Measurements from ENCODE around the gene ACTR1A.
"Not testable (repeated sequence)": the region's sequence is repeated elsewhere in the genome, so short reads cannot be mapped to it uniquely, and the experiment has no call there.

Gene ACTR1A

DNA sequence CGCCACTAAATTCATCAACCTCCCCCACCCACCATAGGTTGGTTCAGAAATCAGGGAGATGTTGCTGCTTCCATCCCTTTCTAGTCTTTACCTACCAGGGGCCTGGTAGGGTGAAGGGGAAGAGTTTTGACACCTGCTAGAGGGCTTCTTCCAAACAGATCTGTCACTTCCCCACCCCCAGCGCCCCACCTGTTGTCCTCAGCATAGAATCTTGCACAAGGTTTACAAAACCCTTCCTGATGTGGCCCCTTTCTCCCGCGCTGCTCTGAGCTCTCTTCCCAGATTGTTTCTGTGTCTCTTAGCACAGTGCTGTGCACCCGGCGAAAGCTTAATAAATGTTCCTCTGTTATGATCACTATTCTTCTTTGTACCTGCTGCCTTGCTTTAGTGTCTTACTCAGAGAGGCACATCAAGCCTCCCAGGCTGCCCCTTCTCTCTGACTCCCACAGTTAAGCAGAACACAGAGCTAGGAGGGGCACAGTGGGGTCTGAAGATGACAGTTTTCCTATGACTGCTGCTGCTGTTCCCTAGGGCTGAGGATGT lies 39.9 kb downstream of the ACTR1A start:
- Histone ChIP-seq H3K9me3 (ENCODE audit: insufficient read depth, low read depth, low read length) (no peaks in the 10 kb centered on the region), H3K4me3 (ENCODE audit: low read length) (peak overlapping the region; percentile 35), H3K27ac (ENCODE audit: low read depth, low read length) (no peak overlapping the region), H3K36me3 (ENCODE audit: insufficient read depth, low read length) (no peaks in the 10 kb centered on the region), H3K9ac (ENCODE audit: low read depth, low read length) (no peak overlapping the region), H3K27me3 (ENCODE audit: insufficient read depth, low read length) (peaks cover 6% of the 10 kb centered on the region; the same call in 1 of the 2 replicates), H3K4me1 (ENCODE audit: insufficient read depth, low read length) (peaks cover 17% of the 10 kb centered on the region)
- 66% methylated on average over 6 of the region's 6 CpGs for WGBS

- 1% methylated on average over 54 of the region's 54 CpGs for WGBS
- Histone ChIP-seq H3K9ac (ENCODE audit: low read depth, low read length) (peak overlapping the region; percentile 60), H3K27ac (ENCODE audit: low read depth, low read length) (peak overlapping the region; percentile 2; the same call in 1 of the 2 replicates), H3K27me3 (ENCODE audit: insufficient read depth, low read length) (peaks cover 6% of the 10 kb centered on the region; the same call in 1 of the 2 replicates), H3K4me1 (ENCODE audit: insufficient read depth, low read length) (peaks cover 17% of the 10 kb centered on the region), H3K36me3 (ENCODE audit: insufficient read depth, low read length) (0 out of 2 replicates have a peak, but pooled peaks cover 3% of the 10 kb centered on the region), H3K9me3 (ENCODE audit: insufficient read depth, low read depth, low read length) (no peaks in the 10 kb centered on the region), H3K4me3 (ENCODE audit: low read length) (peak overlapping the region; percentile 68)
Observed at GRCh38 chr10:102461187-102462054, 41.1 kb downstream of the ACTR1A start.

- Histone ChIP-seq H3K27ac (ENCODE audit: low read depth, low read length) (peak overlapping the region; percentile 2; the same call in 1 of the 2 replicates), H3K4me3 (ENCODE audit: low read length) (peak overlapping the region; percentile 31), H3K9me3 (ENCODE audit: insufficient read depth, low read depth, low read length) (no peaks in the 10 kb centered on the region), H3K9ac (ENCODE audit: low read depth, low read length) (peak overlapping the region; percentile 60), H3K4me1 (ENCODE audit: insufficient read depth, low read length) (peaks cover 20% of the 10 kb centered on the region), H3K27me3 (ENCODE audit: insufficient read depth, low read length) (peaks cover 6% of the 10 kb centered on the region; the same call in 1 of the 2 replicates), H3K36me3 (ENCODE audit: insufficient read depth, low read length) (0 out of 2 replicates have a peak, but pooled peaks cover 8% of the 10 kb centered on the region)
- WGBS = 51% methylated on average over 8 of the region's 8 CpGs
Observed at GRCh38 chr10:102460836-102461186, 41.7 kb downstream of the ACTR1A start.

GRCh38 chr10:102458656-102459055 lies 43.9 kb downstream of the ACTR1A start:
- H3K27me3 ChIP-seq (ENCODE audit: insufficient read depth, low read length) = peaks cover 6% of the 10 kb centered on the region; the same call in 1 of the 2 replicates
- 91% methylated on average over 4 of the region's 4 CpGs for WGBS
- H3K36me3 ChIP-seq (ENCODE audit: insufficient read depth, low read length) = peaks cover 14% of the 10 kb centered on the region
- no peak overlapping the region for H3K27ac ChIP-seq (ENCODE audit: low read depth, low read length)
- no peak overlapping the region for H3K4me3 ChIP-seq (ENCODE audit: low read length)
- H3K4me1 ChIP-seq (ENCODE audit: insufficient read depth, low read length) = peaks cover 33% of the 10 kb centered on the region
- no peak overlapping the region for H3K9ac ChIP-seq (ENCODE audit: low read depth, low read length)
- H3K9me3 ChIP-seq (ENCODE audit: insufficient read depth, low read depth, low read length) = no peaks in the 10 kb centered on the region

- Histone ChIP-seq H3K9me3 (ENCODE audit: insufficient read depth, low read depth, low read length) (no peaks in the 10 kb centered on the region), H3K4me1 (ENCODE audit: insufficient read depth, low read length) (peaks cover 32% of the 10 kb centered on the region), H3K27me3 (ENCODE audit: insufficient read depth, low read length) (peaks cover 4% of the 10 kb centered on the region; the same call in 1 of the 2 replicates), H3K27ac (ENCODE audit: low read depth, low read length) (no peak overlapping the region), H3K9ac (ENCODE audit: low read depth, low read length) (no peak overlapping the region), H3K36me3 (ENCODE audit: insufficient read depth, low read length) (peaks cover 20% of the 10 kb centered on the region), H3K4me3 (ENCODE audit: low read length) (no peak overlapping the region)
- WGBS = 93% methylated on average over 9 of the region's 9 CpGs
Observed at GRCh38 chr10:102457591-102458150, 44.8 kb downstream of the ACTR1A start.

GRCh38 chr10:102455893-102456471 lies 46.5 kb downstream of the ACTR1A start:
- 70% methylated on average over 7 of the region's 7 CpGs for WGBS

DNA sequence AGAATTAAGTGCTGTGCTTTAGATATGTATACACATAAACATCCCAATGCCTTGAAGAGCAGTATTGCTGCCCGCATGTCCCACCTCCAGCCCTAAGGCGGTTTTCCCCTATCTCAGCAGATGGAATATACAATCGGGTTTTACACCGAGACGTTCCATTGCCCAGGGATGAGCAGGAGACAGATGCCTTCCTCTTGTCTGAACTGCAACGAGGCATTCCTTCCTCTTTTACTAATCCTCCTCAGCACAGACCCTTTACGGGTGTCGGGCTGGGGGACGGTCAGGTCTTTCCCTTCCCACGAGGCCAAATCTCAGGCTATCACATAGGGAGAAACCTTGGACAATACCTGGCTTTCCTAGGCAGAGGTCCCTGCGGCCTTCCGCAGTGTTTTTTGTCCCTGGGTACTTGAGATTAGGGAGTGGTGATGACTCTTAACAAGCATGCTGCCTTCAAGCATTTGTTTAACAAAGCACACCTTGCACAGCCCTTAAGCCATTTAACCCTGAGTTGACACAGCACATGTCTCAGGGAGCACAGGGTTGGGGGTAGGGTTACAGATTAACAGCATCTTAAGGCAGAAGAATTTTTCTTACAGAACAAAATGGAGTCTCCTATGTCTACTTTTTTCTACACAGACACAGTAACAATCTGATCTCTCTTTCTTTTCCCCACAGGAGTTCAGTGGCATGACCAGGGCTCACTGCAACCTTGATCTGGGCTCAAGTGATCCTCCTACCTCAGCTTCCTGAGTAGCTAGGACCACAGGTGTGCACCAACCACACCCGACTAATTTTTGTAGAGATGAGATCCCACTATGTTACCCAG lies 47.6 kb downstream of the ACTR1A start:
- H3K9ac ChIP-seq (ENCODE audit: low read depth, low read length); H3K9me3 ChIP-seq (ENCODE audit: insufficient read depth, low read depth, low read length); H3K27me3 ChIP-seq (ENCODE audit: insufficient read depth, low read length): not testable (repeated sequence)
- Histone ChIP-seq H3K36me3 (ENCODE audit: insufficient read depth, low read length) (peaks cover 29% of the 10 kb centered on the region), H3K4me3 (ENCODE audit: low read length) (0 out of 2 replicates have a peak overlapping the region, but pooled peaks have one; percentile 14), H3K4me1 (ENCODE audit: insufficient read depth, low read length) (peaks cover 32% of the 10 kb centered on the region), H3K27ac (ENCODE audit: low read depth, low read length) (peak overlapping the region; percentile 59; the same call in 1 of the 2 replicates)
- WGBS = 58% methylated on average over 13 of the region's 13 CpGs

More at GRCh38 chr10:102455893-102456471, 46.5 kb downstream of the ACTR1A start:
- Histone ChIP-seq H3K9ac (ENCODE audit: low read depth, low read length) (no peak overlapping the region), H3K27me3 (ENCODE audit: insufficient read depth, low read length) (no peaks in the 10 kb centered on the region), H3K4me1 (ENCODE audit: insufficient read depth, low read length) (peaks cover 32% of the 10 kb centered on the region), H3K27ac (ENCODE audit: low read depth, low read length) (peak overlapping the region; percentile 53; the same call in 1 of the 2 replicates), H3K4me3 (ENCODE audit: low read length) (no peak overlapping the region), H3K9me3 (ENCODE audit: insufficient read depth, low read depth, low read length) (no peaks in the 10 kb centered on the region), H3K36me3 (ENCODE audit: insufficient read depth, low read length) (peaks cover 29% of the 10 kb centered on the region)

DNA sequence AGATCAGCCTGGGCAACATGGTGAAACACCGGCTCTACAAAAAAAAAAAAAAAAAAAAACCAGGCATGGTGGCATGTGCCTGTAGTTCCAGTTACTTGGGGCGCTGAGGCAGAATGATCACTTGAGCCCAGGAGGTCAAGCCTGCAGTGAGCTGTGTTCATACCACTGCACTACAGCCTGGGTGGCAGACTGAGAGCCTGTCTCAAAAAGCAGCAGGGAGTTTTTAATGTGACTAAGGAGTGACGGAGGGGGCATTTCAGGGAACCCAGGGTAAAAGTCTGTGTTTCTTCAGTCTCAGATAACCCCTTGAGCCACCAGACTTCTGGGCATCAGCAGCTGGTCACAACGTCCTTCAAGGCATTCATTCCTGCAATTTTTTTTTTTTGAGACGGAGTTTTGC lies 49.0 kb downstream of the ACTR1A start:
- Histone ChIP-seq H3K36me3 (ENCODE audit: insufficient read depth, low read length) (peaks cover 29% of the 10 kb centered on the region), H3K4me1 (ENCODE audit: insufficient read depth, low read length) (peaks cover 38% of the 10 kb centered on the region), H3K27me3 (ENCODE audit: insufficient read depth, low read length) (no peaks in the 10 kb centered on the region), H3K4me3 (ENCODE audit: low read length) (no peak overlapping the region), H3K9ac (ENCODE audit: low read depth, low read length) (no peak overlapping the region), H3K9me3 (ENCODE audit: insufficient read depth, low read depth, low read length) (no peaks in the 10 kb centered on the region), H3K27ac (ENCODE audit: low read depth, low read length) (no peak overlapping the region)
- WGBS = 84% methylated on average over 5 of the region's 5 CpGs

GRCh38 chr10:102452672-102453340 lies 49.7 kb downstream of the ACTR1A start:
- H3K4me3 ChIP-seq (ENCODE audit: low read length) = no peak overlapping the region
- 79% methylated on average over 3 of the region's 3 CpGs for WGBS
- peaks cover 29% of the 10 kb centered on the region for H3K36me3 ChIP-seq (ENCODE audit: insufficient read depth, low read length)
- no peak overlapping the region for H3K27ac ChIP-seq (ENCODE audit: low read depth, low read length)
- H3K4me1 ChIP-seq (ENCODE audit: insufficient read depth, low read length) = peaks cover 38% of the 10 kb centered on the region
- H3K9me3 ChIP-seq (ENCODE audit: insufficient read depth, low read depth, low read length) = no peaks in the 10 kb centered on the region
- no peak overlapping the region for H3K9ac ChIP-seq (ENCODE audit: low read depth, low read length)
- H3K27me3 ChIP-seq (ENCODE audit: insufficient read depth, low read length) = no peaks in the 10 kb centered on the region
